Uterus (tissue), 4 donors: ENCODE data around the gene PTPRM. TPM values are rescaled to one million over a fixed set of nuclear protein-coding genes. Genes with fewer than 3 reads are reported as not detected.

Experiments used
- DNase-seq, 2 donors: peaks; one replicate each; pipeline ENCODE4 v3.0.0-alpha.2; 2019 to 2020
- H3K27ac ChIP-seq, 2 donors: fragments of 200-600 bp; sonication (generic); 1 replicate in 1 of 2; 2 replicates in 1 of 2; pipeline ENCODE4 v1.5.1; 2016 to 2018
- H3K27me3 ChIP-seq, 2 donors: fragments of 200-600 bp; sonication (generic); one replicate each; pipeline ENCODE4 v1.5.1; 2018 to 2019; ENCODE audit warnings: control low read depth in 1 of 2
- H3K36me3 ChIP-seq, 2 donors: fragments of 200-600 bp; sonication (generic); one replicate each; pipeline ENCODE4 v1.5.1; 2019; ENCODE audit warnings: control low read depth in 1 of 2
- H3K4me1 ChIP-seq, 2 donors: fragments of 200-600 bp; sonication (generic); one replicate each; pipeline ENCODE4 v1.5.1; 2018 to 2019; ENCODE audit warnings: control low read depth in 1 of 2
- H3K4me3 ChIP-seq, 2 donors: fragments of 200-600 bp; sonication (generic); 1 replicate in 1 of 2; 2 replicates in 1 of 2; pipeline ENCODE4 v1.5.1; 2018 to 2019; ENCODE audit warnings: mild to moderate bottlenecking in 1 of 2
- H3K9me3 ChIP-seq, 2 donors: fragments of 200-600 bp; sonication (generic); one replicate each; pipeline ENCODE4 v1.5.1; 2019; ENCODE audit warnings: control low read depth in 1 of 2
- POLR2A ChIP-seq, 2 donors: fragments of 450-650 bp; IDR thresholded peaks; one replicate each; pipeline ENCODE4 v1.6.1; 2016; ENCODE audit warnings: antibody characterized with exemption in 2 of 2, mild to moderate bottlenecking in 1 of 2, moderate library complexity in 1 of 2
- intact Hi-C: fragments of 100-400 bp; cut with DNase I; formaldehyde crosslinking; loops from one replicate; pipeline ENCODE4 v1.15.1; 2023; ENCODE audit warnings: low total_unique reads
- total RNA-seq, 4 donors: library from RNA; depleted of rRNA in 3 of 4; stranded (reverse); fragments of >200 nt in 3 of 4; gene quantifications; one replicate each; pipeline versions ENCODE4 v1.1.0 to v1.2.4, GENCODE V29; 2014 to 2023
- TF ChIP-seq, protein P1 (sequence below), 4 experiments: fragments of 200-600 bp in 2 of 4; fragments of 450-650 bp in 2 of 4; sonication (generic) in 2 of 4; IDR thresholded peaks; one replicate each; pipeline ENCODE4 v1.5.1; 2016 to 2019; ENCODE audit warnings: antibody characterized with exemption in 4 of 4, mild to moderate bottlenecking in 2 of 4, moderate library complexity in 1 of 4
- donor health status: DM: yes; HTN: yes; CAD: no.

The PTPRM gene
- total RNA-seq, 4 donors from 2014 or later: 62.0 to 127 (median 85.7) TPM

- intact Hi-C loops: no loop called here
- no peak overlapping the region for H3K27ac ChIP-seq
- no peak for DNase-seq
- H3K4me3 ChIP-seq: no peak overlapping the region
- H3K4me1 ChIP-seq: peaks cover 0 to 3% of the 10 kb centered on the region in 2 donors
- H3K36me3 ChIP-seq: no peaks in the 10 kb centered on the region
- H3K27me3 ChIP-seq: no peaks in the 10 kb centered on the region
- H3K9me3 ChIP-seq: no peaks in the 10 kb centered on the region
- no peak for TF ChIP-seq POLR2A (IDR thresholded peaks at IDR 0.05)
- TF ChIP-seq, protein P1, sequence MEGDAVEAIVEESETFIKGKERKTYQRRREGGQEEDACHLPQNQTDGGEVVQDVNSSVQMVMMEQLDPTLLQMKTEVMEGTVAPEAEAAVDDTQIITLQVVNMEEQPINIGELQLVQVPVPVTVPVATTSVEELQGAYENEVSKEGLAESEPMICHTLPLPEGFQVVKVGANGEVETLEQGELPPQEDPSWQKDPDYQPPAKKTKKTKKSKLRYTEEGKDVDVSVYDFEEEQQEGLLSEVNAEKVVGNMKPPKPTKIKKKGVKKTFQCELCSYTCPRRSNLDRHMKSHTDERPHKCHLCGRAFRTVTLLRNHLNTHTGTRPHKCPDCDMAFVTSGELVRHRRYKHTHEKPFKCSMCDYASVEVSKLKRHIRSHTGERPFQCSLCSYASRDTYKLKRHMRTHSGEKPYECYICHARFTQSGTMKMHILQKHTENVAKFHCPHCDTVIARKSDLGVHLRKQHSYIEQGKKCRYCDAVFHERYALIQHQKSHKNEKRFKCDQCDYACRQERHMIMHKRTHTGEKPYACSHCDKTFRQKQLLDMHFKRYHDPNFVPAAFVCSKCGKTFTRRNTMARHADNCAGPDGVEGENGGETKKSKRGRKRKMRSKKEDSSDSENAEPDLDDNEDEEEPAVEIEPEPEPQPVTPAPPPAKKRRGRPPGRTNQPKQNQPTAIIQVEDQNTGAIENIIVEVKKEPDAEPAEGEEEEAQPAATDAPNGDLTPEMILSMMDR (IDR thresholded peaks at IDR 0.05): no peak
Observed at GRCh38 chr18:7871560-7872456, 304.7 kb downstream of the PTPRM start.

DNA sequence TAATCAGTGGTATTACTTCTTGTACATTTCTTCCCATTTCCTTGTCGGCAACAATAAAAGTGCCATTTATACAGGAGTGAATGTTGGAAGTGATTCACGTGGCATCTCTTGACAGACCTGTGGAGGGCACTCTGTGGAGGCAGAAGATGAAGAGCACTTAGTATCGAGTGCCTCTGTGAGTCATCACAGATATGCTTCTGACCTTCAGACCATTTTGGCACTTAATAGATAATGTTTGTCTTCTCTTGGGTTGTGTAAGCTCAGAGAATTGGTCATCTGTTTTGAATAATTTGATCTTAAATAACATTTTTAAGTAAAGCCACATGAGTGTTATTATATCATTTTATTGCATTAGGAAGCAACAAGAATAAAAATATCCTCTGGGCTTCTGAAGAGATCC lies 305.5 kb downstream of the PTPRM start:
- no peaks in the 10 kb centered on the region for H3K36me3 ChIP-seq
- no peak for DNase-seq
- no peak for TF ChIP-seq POLR2A (IDR thresholded peaks at IDR 0.05)
- TF ChIP-seq, protein P1 (IDR thresholded peaks at IDR 0.05): no peak
- H3K9me3 ChIP-seq: no peaks in the 10 kb centered on the region
- no peaks in the 10 kb centered on the region for H3K27me3 ChIP-seq
- H3K4me3 ChIP-seq: no peak overlapping the region
- peaks cover 0 to 3% of the 10 kb centered on the region in 2 donors for H3K4me1 ChIP-seq
- no peak overlapping the region for H3K27ac ChIP-seq
- intact Hi-C loops: no loop called here

- H3K27me3 ChIP-seq: no peaks in the 10 kb centered on the region
- TF ChIP-seq POLR2A (IDR thresholded peaks at IDR 0.05): no peak
- TF ChIP-seq, protein P1 (IDR thresholded peaks at IDR 0.05): no peak
- H3K4me1 ChIP-seq: peaks cover 3 to 4% of the 10 kb centered on the region in 2 donors
- no peak overlapping the region for H3K27ac ChIP-seq
- no peaks in the 10 kb centered on the region for H3K36me3 ChIP-seq
- DNase-seq: no peak
- intact Hi-C loops: no loop called here
- H3K9me3 ChIP-seq: no peaks in the 10 kb centered on the region
- no peak overlapping the region for H3K4me3 ChIP-seq
Observed at GRCh38 chr18:7873316-7873715, 306.2 kb downstream of the PTPRM start.

DNA sequence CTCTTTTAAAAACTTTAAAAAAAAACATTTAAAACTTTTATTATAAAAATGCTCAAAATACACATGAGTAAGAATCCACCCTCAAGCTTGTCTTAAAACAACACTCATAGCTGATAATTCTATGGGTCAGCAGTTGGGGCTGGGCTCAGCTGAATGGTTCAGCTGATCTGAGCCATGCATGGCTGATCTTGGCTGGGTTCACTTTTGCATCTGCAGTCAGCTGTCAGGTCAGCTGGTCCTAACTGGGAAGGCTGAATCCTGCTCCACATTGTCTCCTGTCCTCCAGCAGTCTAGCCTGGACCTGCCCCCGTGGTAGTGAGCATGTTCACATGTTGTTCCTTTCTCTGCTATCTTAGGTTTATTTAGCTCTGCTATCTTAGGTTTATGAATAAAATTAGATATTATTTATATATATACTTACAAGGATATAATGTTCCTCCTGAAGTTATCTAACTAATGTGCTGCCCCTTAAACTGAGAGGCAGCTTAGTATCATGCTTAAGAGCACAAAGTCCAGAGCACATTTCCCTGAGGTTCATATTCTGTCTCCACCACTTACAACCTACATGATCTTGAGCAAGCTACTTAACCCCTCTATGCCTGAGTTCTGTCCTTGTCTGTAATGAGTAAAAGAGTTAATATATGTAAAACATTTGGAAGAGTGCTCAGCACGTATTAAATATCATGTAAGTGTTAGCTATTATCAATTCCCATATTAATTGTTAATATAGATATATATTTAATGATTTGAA lies 309.4 kb downstream of the PTPRM start:
- no peaks in the 10 kb centered on the region for H3K27me3 ChIP-seq

More for the DNA sequence above, 309.4 kb downstream of the PTPRM start:
- H3K4me3 ChIP-seq: no peak overlapping the region
- peaks cover 0 to 4% of the 10 kb centered on the region in 2 donors for H3K4me1 ChIP-seq
- no peak for TF ChIP-seq POLR2A (IDR thresholded peaks at IDR 0.05)
- TF ChIP-seq, protein P1 (IDR thresholded peaks at IDR 0.05): no peak
- intact Hi-C loops: no loop called here
- no peak overlapping the region for H3K27ac ChIP-seq
- H3K9me3 ChIP-seq: no peaks in the 10 kb centered on the region
- H3K36me3 ChIP-seq: no peaks in the 10 kb centered on the region
- no peak for DNase-seq
